Activated CD8-positive, alpha-beta memory T cell treated with anti-CD3 and anti-CD28 coated beads, Interleukin-2, amount 50 U/mL, for 48 hours (primary cell): ENCODE results near the gene MARCHF2.

Source experiments
- DNase-seq: peaks from one replicate; pipeline ENCODE4 v3.0.0-alpha.2; 2020

MARCHF2 gene

DNA sequence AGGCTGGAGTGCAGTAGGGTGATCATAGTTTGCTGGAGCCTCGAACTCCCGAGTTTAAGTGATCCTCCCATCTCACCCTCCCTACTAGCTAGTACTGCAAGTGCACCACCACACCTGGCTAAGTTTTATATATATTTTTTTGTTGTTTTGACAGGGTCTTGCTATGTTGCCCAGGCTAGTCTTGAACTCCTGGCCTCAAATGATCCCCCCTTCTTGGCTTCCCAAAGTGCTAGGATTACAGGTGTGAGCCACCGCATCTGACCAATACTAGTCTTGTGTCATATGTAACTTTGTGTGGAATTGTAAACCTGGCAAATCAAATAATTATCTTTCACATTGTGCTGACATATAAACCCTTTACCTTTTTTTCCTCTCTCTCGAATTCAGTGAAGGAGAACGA lies 41.9 kb downstream of the MARCHF2 start:
- no peak for DNase-seq

DNA sequence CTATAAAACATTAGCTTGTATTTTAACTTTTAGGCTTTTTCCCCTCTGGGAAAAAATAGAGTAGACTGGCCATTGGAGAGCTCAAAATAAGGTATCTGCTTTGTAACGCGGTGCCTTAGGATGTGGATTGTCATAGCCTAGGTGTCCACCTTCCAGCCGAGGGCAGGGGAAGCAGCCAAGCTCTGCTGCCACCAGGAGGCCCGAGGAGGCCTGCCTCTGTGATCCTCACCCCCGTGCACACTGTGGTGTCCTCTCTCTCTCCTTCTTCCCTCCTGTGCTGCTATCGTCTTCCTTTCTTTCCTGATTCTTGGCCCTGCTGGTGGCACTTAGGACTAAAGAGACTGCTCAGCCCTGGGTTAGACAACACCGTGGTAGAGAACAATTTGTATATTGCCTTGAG lies 43.0 kb downstream of the MARCHF2 start:
- DNase-seq = no peak

DNA sequence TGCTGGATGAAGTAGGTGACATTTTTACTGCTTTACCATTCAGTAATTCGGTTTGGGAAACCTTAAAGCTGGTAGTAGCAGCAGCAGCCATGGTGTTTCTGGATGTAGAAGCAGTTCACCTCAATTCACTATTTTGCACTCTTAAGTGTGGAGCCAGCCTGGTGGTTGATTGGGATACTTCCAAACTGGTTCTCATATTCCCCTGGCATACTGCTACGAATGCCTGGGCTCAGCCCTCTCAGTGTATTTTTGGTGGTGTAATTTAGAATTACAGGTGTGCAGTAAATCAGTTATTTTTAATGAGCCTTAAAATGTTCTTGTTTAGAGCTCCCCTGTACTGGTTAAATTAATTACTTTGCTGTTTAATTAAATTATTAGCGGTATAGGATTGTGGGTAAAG lies 44.1 kb downstream of the MARCHF2 start:
- no peak for DNase-seq

DNA sequence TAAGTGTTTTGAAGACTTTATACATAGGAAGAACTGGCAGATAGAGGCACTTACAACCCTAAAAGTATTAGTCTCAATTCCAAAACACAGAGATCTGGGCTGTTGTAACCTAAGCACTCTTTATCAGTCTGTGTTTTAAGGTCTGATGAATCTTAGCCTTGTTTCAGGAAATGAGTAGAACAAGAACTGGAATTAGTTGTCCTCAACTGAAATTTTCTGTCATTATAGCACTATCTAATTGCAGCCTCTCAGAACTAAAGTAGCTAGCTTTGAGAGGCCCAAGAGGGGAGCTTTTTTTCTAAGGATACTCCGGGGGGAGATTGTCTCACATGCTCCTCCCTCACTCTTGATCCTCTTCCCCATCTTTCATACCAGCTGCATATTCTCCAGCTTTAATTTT lies 44.7 kb downstream of the MARCHF2 start:
- DNase-seq = no peak

DNA sequence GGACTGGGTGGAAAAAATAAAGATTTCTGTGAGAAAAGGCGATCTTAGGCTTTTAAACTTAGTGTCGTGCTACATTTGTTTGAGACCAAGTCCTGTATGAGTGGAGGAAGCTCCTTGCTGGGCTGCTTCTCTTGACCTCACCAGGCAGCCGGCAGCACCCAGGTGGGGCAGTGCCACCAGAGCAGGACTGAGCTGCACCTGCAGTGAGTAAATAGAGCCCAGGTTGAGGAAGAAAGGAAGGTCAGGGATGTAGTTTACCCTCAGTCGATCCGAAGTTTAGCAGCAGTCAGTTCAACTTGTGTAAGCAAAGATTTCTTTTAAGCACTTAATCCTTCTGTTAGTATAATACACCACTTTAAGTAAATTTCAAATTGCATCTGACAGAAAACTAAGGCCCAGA lies 45.3 kb downstream of the MARCHF2 start:
- DNase-seq = no peak

DNA sequence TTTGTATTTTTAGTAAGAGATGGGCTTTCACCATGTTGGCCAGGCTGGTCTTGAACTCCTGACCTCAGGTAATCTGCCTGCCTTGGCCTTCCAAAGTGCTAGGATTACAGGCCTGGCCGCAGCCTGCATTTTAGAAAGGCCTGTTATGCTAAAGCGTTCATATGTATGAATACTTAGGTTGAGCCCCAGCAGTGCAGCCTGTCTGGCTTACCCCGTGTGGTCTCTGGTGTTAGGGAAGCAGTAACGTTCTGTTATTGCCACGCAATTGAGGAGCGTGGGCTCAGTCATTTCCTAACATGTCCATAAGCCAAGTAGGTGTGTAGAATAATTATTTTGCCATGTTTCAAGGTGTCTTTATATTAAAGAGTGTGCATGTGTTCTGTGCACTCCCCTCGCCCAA lies 46.0 kb downstream of the MARCHF2 start:
- no peak for DNase-seq

DNA sequence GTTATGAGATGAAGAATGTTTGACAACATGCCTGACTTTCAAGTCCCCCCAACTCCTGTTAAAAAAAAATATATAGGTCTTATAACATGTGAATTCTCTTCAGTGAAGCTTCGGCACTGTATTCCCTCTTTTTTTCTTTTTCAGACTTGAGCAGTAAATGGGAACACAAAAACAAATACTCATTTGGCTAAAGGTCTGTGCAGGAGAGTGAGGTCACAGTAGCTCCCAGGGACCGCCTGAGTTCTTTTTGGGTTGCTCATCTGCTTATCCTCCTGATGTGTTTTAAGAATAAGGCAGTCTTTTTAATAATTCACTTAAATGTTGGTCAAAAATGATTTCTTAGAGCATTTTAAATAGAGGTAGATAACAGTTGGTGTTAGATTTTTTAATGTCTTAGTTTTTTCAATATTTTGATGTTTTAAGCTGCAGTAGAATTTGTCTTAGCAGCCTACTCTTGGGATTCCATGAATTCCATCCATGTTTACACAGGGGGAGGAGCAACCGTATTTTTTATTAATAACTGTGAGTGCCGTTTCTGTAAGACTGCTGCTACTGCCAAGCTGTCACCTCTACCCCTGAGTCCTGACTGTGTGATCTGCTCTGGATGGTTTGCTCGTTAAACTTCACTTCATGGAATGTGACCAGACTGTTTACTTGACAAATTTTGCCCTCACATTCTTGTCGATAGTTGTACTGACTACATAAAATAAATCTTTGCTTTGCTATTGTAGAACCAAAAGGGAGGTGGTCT lies 46.6 kb downstream of the MARCHF2 start:
- DNase-seq = no peak

DNA sequence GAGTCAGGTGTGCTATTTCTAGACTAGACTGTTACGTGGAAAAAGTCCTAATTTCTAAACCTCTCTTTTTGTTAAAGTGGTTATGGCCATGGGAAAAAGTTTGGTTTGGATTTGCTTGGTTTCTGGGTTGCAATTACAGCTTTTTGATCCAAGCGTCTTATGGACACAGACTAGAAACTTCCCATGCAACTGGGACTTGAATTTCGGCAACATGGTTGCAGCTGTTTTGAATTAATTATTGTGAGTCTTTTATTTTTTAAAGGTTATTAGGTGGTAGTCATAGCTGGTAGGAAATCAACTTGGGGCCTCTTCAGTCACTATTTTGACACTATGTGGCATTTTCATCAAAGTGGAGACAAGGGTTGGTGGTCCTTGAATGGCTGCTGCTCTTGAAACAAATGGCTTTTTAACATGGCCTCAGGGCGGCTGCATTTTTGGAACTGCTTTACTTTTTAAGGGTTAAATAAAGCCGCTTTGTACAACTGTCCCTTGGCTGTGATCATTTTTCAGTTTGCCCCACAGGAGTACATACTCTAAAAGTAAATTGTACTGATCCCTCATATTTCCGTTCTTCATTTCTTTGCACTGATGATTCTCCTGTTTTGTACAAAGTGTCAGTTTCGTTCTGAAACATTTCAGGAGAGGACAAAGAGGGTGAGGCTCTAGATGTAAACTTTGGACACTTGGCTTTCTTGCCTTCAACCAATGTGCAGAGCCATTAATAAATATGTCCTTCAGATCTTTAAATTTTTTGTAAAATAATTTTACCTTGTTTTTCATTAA lies 47.6 kb downstream of the MARCHF2 start:
- DNase-seq = no peak

DNA sequence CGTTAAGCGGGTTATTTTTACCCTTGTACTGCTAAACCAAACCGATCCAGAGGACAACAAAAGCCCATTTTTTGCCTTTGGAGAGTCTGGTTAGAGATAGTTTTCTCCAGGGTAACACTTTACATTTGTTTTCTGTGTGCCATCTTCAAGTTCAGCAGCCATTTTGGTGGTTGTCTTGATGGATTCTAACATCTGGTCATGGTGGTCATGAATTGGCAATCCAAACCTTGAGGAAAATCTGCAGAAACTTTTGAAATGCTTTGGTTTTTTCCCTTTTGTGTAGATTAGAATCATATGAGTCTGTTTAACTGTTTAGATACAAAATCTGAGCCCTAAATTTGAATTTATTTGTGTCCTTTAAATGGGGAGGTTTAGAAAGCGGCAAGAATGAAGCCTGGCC lies 48.3 kb downstream of the MARCHF2 start:
- no peak for DNase-seq

DNA sequence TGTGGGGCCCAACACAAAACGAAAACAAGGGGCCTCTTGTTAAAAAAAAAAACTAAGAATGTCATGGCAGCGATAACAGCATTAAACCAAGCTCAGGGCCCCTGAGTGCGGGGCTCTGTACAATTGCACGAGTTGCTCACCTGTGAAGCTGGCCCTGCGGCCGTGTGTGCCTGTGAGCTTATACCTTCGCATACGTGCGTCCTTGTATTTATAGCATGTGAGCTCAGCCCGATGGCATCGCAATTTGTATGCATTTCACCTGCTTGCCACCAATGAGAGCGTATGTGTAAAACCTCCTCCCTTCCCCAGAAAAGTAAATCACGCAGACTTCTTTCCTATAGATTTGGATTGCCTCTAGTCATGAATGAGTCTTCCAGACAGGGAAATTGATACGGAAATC lies 48.8 kb downstream of the MARCHF2 start:
- no peak for DNase-seq

DNA sequence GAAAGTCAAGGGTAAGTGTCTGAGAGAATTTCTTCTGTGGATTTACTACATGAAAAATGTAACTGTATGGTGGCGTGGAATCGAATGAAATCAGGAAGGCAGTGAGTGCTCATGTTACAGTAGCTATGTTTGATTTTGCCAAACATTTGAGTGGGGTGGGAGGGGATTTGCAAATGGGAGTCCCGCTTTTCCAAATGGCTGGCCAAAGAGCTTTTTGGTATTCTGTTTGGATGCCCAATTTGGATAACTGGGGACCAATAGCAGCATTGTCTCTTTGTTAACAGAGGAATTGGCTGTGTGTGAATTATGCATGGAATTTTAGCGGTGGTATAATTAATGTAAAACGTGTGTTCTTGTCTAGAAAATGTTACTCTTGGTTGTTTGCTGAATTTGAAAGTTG lies 49.5 kb downstream of the MARCHF2 start:
- no peak for DNase-seq

DNA sequence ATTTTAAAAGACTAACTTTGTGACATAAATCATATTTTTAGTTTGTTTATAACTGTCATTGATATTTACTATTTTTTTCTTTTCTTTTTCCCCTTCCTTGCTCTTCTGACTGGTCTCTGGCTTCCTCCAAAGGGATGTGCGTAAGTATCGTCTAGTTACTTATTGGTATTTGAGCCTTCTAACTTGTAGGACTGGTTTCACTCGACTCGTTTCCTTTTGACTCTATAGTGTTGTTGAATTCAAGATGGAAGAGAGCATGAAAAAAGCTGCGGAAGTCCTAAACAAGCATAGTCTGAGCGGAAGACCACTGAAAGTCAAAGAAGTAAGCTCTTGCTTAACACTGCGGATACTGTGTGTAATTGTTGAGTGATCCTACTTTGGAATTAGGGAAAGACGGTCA lies 50.3 kb downstream of the MARCHF2 start:
- DNase-seq = no peak

DNA sequence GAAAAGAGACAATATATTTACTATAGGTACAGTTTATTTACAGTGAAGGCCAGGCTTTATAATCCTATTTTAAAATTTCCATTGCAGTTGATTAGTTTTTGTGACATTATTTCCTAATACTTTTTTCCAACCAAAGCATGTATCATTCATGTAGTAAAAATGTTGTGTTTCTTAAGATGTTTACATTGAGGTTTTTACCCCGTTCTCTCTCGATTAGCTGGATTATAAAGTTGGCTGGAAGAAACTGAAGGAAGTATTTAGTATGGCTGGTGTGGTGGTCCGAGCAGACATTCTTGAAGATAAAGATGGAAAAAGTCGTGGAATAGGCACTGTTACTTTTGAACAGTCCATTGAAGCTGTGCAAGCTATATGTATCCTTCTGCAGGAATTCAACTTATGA lies 52.9 kb downstream of the MARCHF2 start:
- DNase-seq = no peak

DNA sequence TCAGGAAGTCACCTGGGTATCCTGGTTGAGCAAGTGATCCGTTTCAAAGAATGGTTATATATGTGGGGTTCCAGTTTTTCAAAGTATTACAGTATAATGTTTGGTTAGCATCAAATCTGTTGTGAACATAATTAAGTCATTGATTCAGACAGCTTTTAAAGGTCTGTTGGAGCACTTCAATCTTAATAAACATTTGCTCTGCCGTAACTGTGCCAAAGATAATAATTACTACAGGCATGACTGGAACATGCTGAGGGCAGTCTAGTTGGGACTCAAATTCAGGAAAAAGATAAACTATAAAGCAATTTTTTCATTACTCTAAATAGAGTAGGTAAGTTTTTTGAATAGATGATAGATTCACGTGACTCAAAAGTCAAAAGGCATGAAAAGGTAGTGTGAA lies 55.0 kb downstream of the MARCHF2 start:
- no peak for DNase-seq

DNA sequence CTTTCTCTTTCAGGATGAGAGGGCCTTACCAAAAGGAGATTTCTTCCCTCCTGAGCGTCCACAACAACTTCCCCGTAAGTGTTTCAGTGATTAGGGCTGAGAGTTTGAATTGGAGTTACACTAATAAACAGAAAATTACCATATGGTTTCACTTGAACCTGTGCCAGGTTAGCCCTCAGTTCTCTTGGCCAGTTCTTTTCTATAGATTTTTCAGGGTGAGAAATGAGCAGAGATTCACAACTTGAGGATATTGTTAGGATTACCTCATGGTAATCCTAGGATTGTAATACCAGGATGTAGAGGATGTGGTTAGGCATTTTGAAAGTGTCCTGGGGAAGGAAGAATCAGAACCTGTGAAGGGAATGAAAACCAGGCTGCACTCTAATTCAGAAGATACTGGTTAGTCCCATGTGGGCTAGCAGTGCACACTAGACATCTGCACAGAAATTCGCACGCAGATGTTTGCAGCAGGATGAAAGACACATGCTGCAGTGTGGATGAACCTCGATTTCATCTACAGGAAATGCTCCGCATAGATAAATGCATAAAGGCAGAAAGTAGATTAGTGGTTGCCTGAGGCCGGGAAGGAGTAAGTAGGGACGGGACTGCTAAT lies 55.8 kb downstream of the MARCHF2 start:
- DNase-seq = no peak

DNA sequence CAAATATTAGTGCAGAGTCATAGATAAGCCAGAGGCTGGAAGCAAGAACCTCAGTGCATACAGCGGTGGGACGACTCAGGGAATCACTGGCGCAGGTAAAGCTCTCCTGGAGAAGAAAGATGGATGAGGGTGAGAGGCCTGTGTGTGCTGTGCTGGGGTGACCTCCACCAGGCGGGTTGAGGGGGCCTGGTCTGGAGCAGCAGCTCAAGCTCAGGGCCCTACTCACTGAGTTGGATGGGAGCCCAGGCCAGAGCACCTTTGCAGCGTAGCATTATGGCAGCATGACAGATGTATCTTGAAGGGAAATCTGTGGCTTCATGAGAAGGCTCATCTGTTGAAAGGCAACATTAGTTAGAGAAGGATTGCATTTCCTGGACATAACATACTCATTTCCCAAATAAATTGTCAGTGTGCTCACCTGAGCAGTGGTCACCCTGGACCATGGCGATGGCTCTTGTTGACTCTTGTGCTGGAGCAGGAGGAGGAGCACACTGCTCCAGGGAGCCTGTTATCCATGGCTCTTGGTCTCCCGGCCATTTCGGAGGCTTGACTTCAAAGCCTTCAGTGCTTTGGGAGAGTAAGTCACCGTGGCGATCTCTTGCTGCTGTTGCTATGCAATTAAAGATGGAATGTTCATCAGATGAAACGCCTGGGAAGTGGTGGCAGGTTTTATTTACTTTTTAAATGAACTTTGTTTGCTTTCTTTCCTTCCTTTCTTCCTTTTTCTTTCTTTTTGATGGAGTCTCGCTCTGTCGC lies 56.7 kb downstream of the MARCHF2 start:
- no peak for DNase-seq

DNA sequence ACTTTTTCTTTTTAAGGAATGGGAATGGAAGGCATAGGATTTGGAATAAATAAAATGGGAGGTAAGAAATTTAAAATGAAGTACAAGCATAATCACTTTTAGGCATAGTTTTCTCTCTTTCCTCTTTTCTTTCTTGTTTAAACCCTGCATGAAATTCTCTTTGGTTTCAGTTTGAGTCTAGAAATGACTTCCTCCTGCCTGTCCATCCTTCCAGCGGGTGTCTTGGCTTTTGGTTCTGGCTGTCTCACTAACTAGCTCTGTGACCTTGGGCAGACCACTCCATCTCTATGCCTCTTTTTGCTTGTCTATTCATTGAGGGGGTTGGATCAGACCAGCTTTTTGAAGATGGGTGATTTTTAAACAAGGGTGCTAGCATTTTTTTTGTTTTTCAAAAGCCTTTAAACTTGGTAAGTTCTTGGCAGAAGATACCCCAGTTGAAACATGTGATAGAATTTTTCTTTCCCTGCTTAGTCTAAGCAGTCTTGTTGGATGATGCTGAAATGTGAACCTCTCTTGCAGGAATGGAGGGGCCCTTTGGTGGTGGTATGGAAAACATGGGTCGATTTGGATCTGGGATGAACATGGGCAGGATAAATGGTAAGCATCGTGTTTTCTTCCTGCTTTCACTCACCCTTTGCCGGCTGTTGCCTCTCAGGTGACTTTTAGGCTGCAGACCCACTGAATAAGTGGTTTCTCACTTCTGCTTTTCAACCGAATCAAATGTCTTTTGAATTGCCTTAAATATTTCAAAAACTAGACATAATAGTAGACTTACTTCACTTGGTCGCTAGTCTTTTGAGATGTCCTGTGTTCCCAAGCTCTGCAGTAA lies 60.8 kb downstream of the MARCHF2 start:
- DNase-seq = no peak

DNA sequence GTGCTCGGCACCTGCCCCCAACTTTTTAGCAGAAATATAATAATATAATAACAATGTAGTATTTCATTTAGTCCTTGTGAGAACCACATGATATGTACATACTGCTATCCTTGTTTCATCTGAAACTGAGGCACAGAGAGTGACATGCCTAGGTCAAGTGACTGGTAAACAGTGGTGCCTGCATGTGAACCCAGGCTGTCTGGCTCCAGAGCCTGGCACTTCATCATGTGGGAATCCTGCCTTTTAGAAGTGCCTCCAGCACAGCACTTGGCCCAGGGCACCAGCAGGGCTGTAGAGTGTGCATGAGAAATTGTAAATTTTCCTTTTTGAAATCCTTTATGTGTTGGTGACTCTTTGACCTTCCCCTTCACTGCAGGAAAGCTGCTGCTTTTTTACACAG lies 61.9 kb downstream of the MARCHF2 start:
- DNase-seq = no peak

DNA sequence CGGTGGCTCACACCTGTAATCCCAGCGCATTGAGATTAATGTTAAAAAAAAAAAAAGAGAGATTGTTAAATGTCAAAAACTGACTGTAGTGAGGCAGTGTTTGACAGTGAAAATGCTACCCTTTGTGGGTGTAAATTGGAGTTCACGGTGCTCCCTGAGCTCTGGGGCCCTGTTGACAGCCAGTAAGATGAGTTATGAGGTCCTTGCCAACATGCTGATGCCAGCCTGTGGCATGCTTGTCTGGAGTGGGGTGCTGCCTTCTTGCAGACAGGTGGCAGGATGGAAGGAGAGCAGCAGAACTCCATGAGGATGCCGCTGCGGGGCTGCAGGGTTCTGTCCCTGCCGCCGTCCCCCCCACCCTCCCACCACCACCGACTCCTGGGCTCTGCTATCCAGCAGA lies 63.4 kb downstream of the MARCHF2 start:
- no peak for DNase-seq

DNA sequence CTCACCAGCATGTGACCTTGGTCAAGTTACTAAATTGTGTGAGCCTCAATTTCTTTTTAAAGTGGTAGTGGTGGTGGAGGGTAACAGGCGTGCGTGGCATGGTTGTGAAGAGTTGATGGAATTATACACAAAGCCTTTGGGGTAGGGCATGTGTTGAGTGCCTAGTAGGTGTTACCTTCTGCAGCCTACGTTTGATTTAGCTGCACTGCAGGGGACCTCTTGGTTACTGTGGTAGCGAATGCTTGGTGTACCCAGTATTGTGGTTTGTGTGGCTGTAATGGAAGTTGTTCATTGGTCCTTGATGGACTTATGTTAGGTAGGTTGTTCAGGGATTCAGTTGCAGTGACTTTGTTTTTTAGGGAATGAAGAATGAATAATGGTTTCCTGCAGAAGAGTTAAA lies 64.8 kb downstream of the MARCHF2 start:
- no peak for DNase-seq

DNA sequence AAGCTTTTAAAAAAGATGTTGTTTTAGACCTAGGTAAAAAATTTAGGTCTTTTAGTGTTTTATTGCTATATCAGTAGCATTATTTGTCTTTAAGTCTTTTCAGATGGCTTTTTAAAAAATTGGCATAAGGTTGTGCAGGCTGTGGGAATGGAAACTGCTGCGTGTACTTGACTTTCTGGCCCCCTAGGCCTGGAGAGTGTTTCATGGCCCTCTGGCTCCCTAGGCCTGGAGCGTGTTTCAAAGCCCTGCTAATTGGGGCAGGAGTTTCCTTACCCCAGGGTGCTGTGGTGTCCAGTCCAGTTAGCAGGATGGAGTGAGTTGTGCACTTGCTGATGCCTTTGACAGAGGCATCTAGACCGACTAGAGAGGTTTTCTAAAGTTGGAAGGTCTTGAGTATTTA lies 65.5 kb downstream of the MARCHF2 start:
- DNase-seq = no peak

DNA sequence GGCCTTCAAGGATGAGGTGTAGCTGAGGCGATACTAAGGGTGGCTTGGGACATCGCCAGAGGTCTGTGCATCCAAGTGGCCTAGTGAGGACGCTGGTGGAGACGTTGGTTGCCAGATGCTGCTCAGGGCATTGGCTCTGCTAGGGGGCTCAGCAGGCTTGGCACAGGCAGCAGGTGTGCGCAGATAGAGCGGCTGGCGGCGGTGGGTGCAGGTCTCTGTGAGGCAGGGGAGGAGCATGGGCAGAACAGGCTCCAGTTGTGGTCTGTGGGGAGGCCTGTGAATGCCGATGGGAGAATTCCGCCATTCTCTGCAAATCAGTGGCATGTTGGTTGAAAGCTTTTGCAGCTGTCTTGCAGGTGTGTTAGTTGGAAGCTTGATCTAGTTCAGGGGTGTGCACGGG lies 68.1 kb downstream of the MARCHF2 start:
- no peak for DNase-seq

DNA sequence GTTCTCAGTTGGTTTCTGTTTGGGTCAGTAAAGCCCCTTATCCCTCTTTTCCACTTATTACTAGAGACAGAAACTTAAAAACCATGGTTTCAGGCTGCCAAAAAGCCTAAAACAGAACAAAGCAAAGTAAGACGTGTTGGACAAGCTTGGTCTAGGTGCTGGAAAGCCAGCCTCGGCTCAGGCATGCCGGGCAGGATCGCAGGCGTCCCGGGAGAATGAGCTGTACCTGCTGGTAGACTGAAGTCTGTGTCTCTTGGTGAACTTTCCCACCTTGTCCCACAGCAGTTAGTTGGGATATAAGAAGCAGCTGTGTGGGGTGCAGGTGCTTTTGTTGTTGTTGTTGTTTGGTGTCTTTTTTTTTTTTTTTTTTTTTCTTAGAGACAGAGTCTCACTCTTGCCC lies 68.5 kb downstream of the MARCHF2 start:
- no peak for DNase-seq
